Progenitor cell of endocrine pancreas (in vitro differentiated cells): ENCODE results near the gene KRTAP17-1. TPM values are rescaled to one million over a fixed set of nuclear protein-coding genes. Genes with fewer than 3 reads are reported as not detected.

ENCODE experiments used
- DNase-seq: peaks from one replicate; pipeline ENCODE4 v3.0.0; 2021; ENCODE audit warnings: low spot score; ENCODE audit not compliant: unreplicated experiment
- H3K27ac Mint-ChIP-seq: 2 replicates; pipeline ENCODE4 v1.8.0; 2021; ENCODE audit warnings: mild to moderate bottlenecking, moderate library complexity, mixed read lengths
- H3K27me3 Mint-ChIP-seq: 2 replicates; pipeline ENCODE4 v1.8.0; 2021; ENCODE audit warnings: mixed read lengths
- H3K36me3 Mint-ChIP-seq: 2 replicates; pipeline ENCODE4 v1.8.0; 2022; ENCODE audit warnings: mixed read lengths; ENCODE audit not compliant: insufficient read depth
- H3K4me1 Mint-ChIP-seq: 2 replicates; pipeline ENCODE4 v1.8.0; 2021; ENCODE audit warnings: low read depth, mixed read lengths
- H3K4me3 Mint-ChIP-seq: 2 replicates; pipeline ENCODE4 v1.8.0; 2021; ENCODE audit warnings: low read depth, mild to moderate bottlenecking, moderate library complexity, mixed read lengths
- H3K9me3 Mint-ChIP-seq: 2 replicates; pipeline ENCODE4 v1.8.0; 2021; ENCODE audit warnings: low read depth, mixed read lengths
- total RNA-seq: library from RNA; stranded (reverse); gene quantifications from 2 replicates; pipeline ENCODE4 v1.2.1, GENCODE V29; 2021
- TF ChIP-seq, protein P1 (sequence below): fragments of 200-600 bp; sonication (generic); IDR thresholded peaks from one replicate; pipeline ENCODE4 v1.5.0; 2021; ENCODE audit warnings: antibody characterized with exemption, mild to moderate bottlenecking; ENCODE audit not compliant: unreplicated experiment

KRTAP17-1 gene
- total RNA-seq, 1 donor from 2014 or later, result not detected

DNA sequence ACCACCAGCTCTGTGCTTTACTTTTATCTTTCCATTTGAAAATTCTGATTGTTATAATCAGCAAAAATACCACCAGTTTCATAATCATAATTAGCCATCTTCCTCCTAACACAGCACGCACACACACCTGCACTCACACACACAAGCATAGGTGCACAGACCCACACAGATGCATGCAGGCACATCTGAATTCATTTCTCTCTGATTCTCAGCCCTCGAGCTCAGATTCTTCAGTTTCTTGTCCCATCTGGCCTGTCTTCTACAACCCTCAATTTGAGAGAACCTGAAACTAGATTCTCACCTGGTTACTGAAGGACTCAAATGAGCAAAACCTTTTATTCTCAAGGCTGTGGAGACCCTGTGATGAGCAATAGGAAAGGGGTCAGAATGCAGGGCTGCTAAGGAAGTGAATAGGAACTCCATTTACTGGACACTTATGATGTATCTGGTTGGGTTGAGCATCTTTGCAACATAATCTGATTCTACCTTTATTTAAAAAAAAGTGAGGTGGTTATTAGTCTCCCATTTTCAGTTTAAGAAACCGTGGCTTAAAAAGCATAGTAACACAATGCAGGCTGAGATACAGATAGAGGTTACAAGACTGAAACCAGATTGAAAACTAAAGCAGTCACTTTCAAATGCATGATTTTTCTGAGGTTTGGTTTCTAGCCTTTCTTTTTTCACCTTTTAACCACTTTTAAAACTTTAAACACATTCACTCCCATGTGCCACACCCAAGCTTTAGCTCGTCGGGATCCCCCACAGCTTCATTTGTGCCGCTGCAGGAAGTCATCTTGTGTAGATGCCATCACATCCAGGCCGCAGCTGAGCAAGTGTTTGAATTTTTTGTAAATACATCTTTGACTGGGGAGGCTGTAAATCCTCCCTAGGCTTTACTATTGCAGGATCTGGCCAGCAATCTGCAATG lies 25.7 kb upstream of the KRTAP17-1 start:
- TF ChIP-seq, protein P1, sequence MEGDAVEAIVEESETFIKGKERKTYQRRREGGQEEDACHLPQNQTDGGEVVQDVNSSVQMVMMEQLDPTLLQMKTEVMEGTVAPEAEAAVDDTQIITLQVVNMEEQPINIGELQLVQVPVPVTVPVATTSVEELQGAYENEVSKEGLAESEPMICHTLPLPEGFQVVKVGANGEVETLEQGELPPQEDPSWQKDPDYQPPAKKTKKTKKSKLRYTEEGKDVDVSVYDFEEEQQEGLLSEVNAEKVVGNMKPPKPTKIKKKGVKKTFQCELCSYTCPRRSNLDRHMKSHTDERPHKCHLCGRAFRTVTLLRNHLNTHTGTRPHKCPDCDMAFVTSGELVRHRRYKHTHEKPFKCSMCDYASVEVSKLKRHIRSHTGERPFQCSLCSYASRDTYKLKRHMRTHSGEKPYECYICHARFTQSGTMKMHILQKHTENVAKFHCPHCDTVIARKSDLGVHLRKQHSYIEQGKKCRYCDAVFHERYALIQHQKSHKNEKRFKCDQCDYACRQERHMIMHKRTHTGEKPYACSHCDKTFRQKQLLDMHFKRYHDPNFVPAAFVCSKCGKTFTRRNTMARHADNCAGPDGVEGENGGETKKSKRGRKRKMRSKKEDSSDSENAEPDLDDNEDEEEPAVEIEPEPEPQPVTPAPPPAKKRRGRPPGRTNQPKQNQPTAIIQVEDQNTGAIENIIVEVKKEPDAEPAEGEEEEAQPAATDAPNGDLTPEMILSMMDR, result no peak
- Mint-ChIP-seq H3K4me1 (no peaks in the 10 kb centered on the region), H3K4me3 (no peak overlapping the region), H3K9me3 (peaks cover 19% of the 10 kb centered on the region), H3K36me3 (peaks cover 2% of the 10 kb centered on the region), H3K27ac (no peak overlapping the region), H3K27me3 (peaks cover 3% of the 10 kb centered on the region)
- DNase-seq, result no peak

DNA sequence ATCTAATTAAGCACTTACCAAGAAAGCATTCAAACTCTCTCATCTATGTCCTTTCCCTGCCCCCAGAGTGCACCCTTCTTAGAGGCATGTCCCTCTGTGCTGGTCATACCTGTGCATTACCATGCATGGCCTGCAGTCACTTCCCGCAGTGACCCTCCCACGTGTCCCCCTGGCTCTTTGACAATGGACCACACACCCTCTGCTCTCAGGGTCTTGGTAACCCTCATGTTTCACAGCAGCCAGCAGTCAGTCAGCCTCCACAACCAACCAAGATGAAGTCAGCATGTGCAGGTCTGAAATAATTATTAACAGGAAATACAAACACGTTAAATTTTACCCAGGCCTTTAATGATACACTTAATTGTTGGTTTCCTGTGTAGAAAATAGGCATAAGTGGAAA lies 25.0 kb upstream of the KRTAP17-1 start:
- no peak overlapping the region for H3K27ac Mint-ChIP-seq
- H3K9me3 Mint-ChIP-seq, result peaks cover 19% of the 10 kb centered on the region
- no peak overlapping the region for H3K4me3 Mint-ChIP-seq
- peaks cover 3% of the 10 kb centered on the region for H3K27me3 Mint-ChIP-seq
- no peak for DNase-seq
- H3K36me3 Mint-ChIP-seq, result peaks cover 2% of the 10 kb centered on the region
- no peaks in the 10 kb centered on the region for H3K4me1 Mint-ChIP-seq
- TF ChIP-seq, protein P1, result no peak

- no peak for DNase-seq
- H3K27ac Mint-ChIP-seq, result no peak overlapping the region
These were observed 24.2 kb upstream of the KRTAP17-1 start for GRCh38 chr17:41339571-41340172.

GRCh38 chr17:41338961-41339485 lies 23.5 kb upstream of the KRTAP17-1 start:
- TF ChIP-seq, protein P1, result no peak
- Mint-ChIP-seq H3K27me3 (peaks cover 3% of the 10 kb centered on the region), H3K9me3 (peaks cover 19% of the 10 kb centered on the region), H3K4me3 (no peak overlapping the region), H3K36me3 (peaks cover 2% of the 10 kb centered on the region), H3K4me1 (no peaks in the 10 kb centered on the region), H3K27ac (no peak overlapping the region)
- no peak for DNase-seq

More at GRCh38 chr17:41339571-41340172, 24.2 kb upstream of the KRTAP17-1 start:
- H3K27me3 Mint-ChIP-seq, result peaks cover 3% of the 10 kb centered on the region
- TF ChIP-seq, protein P1, result no peak
- no peak overlapping the region for H3K4me3 Mint-ChIP-seq
- H3K9me3 Mint-ChIP-seq, result peaks cover 19% of the 10 kb centered on the region
- H3K36me3 Mint-ChIP-seq, result peaks cover 2% of the 10 kb centered on the region
- H3K4me1 Mint-ChIP-seq, result no peaks in the 10 kb centered on the region

GRCh38 chr17:41335747-41336146 lies 20.2 kb upstream of the KRTAP17-1 start:
- no peaks in the 10 kb centered on the region for H3K36me3 Mint-ChIP-seq
- TF ChIP-seq, protein P1, result no peak
- no peak for DNase-seq
- no peaks in the 10 kb centered on the region for H3K4me1 Mint-ChIP-seq
- H3K27me3 Mint-ChIP-seq, result no peaks in the 10 kb centered on the region
- H3K9me3 Mint-ChIP-seq, result no peaks in the 10 kb centered on the region
- no peak overlapping the region for H3K27ac Mint-ChIP-seq
- no peak overlapping the region for H3K4me3 Mint-ChIP-seq
